Activated CD8-positive, alpha-beta T cell treated with anti-CD3 and anti-CD28 coated beads for 36 hours (primary cell): Measurements from ENCODE around the gene IL26. TPM values are rescaled to one million over a fixed set of nuclear protein-coding genes. Genes with fewer than 3 reads are reported as not detected.
"Not testable (repeated sequence)": the region's sequence is repeated elsewhere in the genome, so short reads cannot be mapped to it uniquely, and the experiment has no call there.

Source experiments
- ATAC-seq: fragments of 200-7000 bp; cut with Tn5 transposase; one replicate; pipeline ENCODE4 v1.10.0; 2021; ENCODE audit warnings: mild to moderate bottlenecking, moderate library complexity
- CTCF ChIA-PET: fragments of 350-600 bp; sonication (Branson Sonifier 250); formaldehyde crosslinking; loops from one replicate; lab custom pipeline; 2021; ENCODE audit warnings: antibody characterized with exemption; lab: Charles Lee
- POLR2A ChIA-PET: fragments of 350-600 bp; sonication (Branson Sonifier 250); formaldehyde crosslinking; loops from one replicate; lab custom pipeline; 2021; ENCODE audit warnings: antibody characterized with exemption; lab: Charles Lee
- DNase-seq: peaks from one replicate; pipeline ENCODE4 v3.0.0-alpha.2; 2020
- H3K27ac Mint-ChIP-seq: one replicate; pipeline ENCODE4 v1.8.0; 2021; ENCODE audit warnings: mild to moderate bottlenecking, mixed read lengths
- H3K27me3 Mint-ChIP-seq: one replicate; pipeline ENCODE4 v1.8.0; 2021; ENCODE audit warnings: mixed read lengths
- H3K36me3 Mint-ChIP-seq: one replicate; pipeline ENCODE4 v1.8.0; 2021; ENCODE audit warnings: low read depth, mixed read lengths
- H3K4me1 Mint-ChIP-seq: one replicate; pipeline ENCODE4 v1.8.0; 2021; ENCODE audit warnings: low read depth, mixed read lengths
- H3K4me3 Mint-ChIP-seq: one replicate; pipeline ENCODE4 v1.8.0; 2021; ENCODE audit warnings: mild to moderate bottlenecking, moderate library complexity, mixed read lengths
- H3K9me3 Mint-ChIP-seq: one replicate; pipeline ENCODE4 v1.8.0; 2021; ENCODE audit warnings: mixed read lengths
- intact Hi-C: fragments of 100-400 bp; cut with micrococcal nuclease; formaldehyde crosslinking; loops from one replicate; pipeline ENCODE4 v1.10.0; 2022
- total RNA-seq, 2 experiments: library from RNA; stranded (reverse); gene quantifications; one replicate each; pipeline ENCODE4 v1.2.3, GENCODE V29; 2021
- TF ChIP-seq, protein P1 (sequence below): fragments of 200-600 bp; IDR thresholded peaks from one replicate; pipeline ENCODE4 v1.8.0; 2022; ENCODE audit warnings: antibody characterized with exemption, mild to moderate bottlenecking

Gene IL26
- total RNA-seq, 2 experiments from 2014 or later = not detected

GRCh38 chr12:68176257-68176656 is 49.4 kb downstream of the IL26 start:
- TF ChIP-seq, protein P1, sequence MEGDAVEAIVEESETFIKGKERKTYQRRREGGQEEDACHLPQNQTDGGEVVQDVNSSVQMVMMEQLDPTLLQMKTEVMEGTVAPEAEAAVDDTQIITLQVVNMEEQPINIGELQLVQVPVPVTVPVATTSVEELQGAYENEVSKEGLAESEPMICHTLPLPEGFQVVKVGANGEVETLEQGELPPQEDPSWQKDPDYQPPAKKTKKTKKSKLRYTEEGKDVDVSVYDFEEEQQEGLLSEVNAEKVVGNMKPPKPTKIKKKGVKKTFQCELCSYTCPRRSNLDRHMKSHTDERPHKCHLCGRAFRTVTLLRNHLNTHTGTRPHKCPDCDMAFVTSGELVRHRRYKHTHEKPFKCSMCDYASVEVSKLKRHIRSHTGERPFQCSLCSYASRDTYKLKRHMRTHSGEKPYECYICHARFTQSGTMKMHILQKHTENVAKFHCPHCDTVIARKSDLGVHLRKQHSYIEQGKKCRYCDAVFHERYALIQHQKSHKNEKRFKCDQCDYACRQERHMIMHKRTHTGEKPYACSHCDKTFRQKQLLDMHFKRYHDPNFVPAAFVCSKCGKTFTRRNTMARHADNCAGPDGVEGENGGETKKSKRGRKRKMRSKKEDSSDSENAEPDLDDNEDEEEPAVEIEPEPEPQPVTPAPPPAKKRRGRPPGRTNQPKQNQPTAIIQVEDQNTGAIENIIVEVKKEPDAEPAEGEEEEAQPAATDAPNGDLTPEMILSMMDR = no peak
- intact Hi-C loops = no loop called here
- peak overlapping the region; percentile 50 for H3K4me3 Mint-ChIP-seq
- peak overlapping the region; percentile 73 for H3K27ac Mint-ChIP-seq
- no peaks in the 10 kb centered on the region for H3K27me3 Mint-ChIP-seq
- H3K4me1 Mint-ChIP-seq = peaks cover 77% of the 10 kb centered on the region
- DNase-seq (no peak), ATAC-seq (no peak)
- ChIA-PET POLR2A (interaction anchor here (1.4 kb wide), 1 partner anchor 57 kb away, joined by 5 read pairs; no protein-coding TSS in a partner anchor), CTCF (interaction anchor here (1.0 to 7.1 kb wide), 5 partner anchors 11 to 136 kb away, joined by 3 to 43 read pairs (median 4); no protein-coding TSS in a partner anchor)
- H3K36me3 Mint-ChIP-seq = peaks cover 9% of the 10 kb centered on the region
- H3K9me3 Mint-ChIP-seq = peaks cover 8% of the 10 kb centered on the region

GRCh38 chr12:68175557-68176061 is 50.0 kb downstream of the IL26 start:
- POLR2A ChIA-PET = interaction anchor here (1.4 kb wide), 1 partner anchor 56 kb away, joined by 5 read pairs; no protein-coding TSS in a partner anchor

DNA sequence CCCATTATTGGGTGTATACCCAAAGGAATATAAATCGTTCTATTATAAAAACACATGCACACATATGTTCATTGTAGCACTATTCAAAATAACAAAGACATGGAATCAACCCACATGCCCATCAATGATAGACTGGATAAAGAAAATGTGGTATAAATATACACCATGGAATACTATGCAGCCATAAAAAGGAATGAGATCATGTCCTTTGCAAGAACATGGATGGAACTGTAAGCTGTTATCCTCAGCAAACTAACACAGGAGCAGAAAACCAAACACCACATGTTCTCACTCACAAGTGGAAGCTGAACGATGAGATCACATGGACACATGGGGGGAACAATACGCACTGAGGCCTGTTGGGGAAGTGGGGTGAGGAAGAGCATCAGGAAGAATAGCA is 50.8 kb downstream of the IL26 start:
- H3K9me3 Mint-ChIP-seq, intact Hi-C loops, H3K36me3 Mint-ChIP-seq, ATAC-seq, H3K27me3 Mint-ChIP-seq, POLR2A ChIA-PET, DNase-seq: not testable (repeated sequence)
- H3K4me3 Mint-ChIP-seq = peak overlapping the region; percentile 50
- H3K27ac Mint-ChIP-seq = peak overlapping the region; percentile 73
- H3K4me1 Mint-ChIP-seq = peaks cover 65% of the 10 kb centered on the region
- CTCF ChIA-PET = interaction anchor here (1.0 to 7.1 kb wide), 3 partner anchors 17 to 134 kb away, joined by 3 to 43 read pairs (median 9); no protein-coding TSS in a partner anchor

More at GRCh38 chr12:68175557-68176061, 50.0 kb downstream of the IL26 start:
- peak overlapping the region; percentile 50 for H3K4me3 Mint-ChIP-seq
- ATAC-seq = peak; percentile 83
- peaks cover 71% of the 10 kb centered on the region for H3K4me1 Mint-ChIP-seq
- CTCF ChIA-PET = interaction anchor here (1.0 to 7.1 kb wide), 5 partner anchors 11 to 135 kb away, joined by 3 to 43 read pairs (median 4); no protein-coding TSS in a partner anchor
- H3K36me3 Mint-ChIP-seq = peaks cover 9% of the 10 kb centered on the region
- no peaks in the 10 kb centered on the region for H3K27me3 Mint-ChIP-seq
- TF ChIP-seq, protein P1 = no peak
- peak overlapping the region; percentile 73 for H3K27ac Mint-ChIP-seq
- DNase-seq = peak; percentile 83
- intact Hi-C loops = no loop called here
- H3K9me3 Mint-ChIP-seq = peaks cover 8% of the 10 kb centered on the region

GRCh38 chr12:68173792-68174191 is 51.8 kb downstream of the IL26 start:
- H3K4me1 Mint-ChIP-seq = peaks cover 67% of the 10 kb centered on the region
- no peak overlapping the region for H3K27ac Mint-ChIP-seq
- H3K4me3 Mint-ChIP-seq = no peak overlapping the region
- no peaks in the 10 kb centered on the region for H3K27me3 Mint-ChIP-seq
- ChIA-PET CTCF (interaction anchor here (0.9 to 7.1 kb wide), 4 partner anchors 16 to 133 kb away, joined by 3 to 43 read pairs (median 6); no protein-coding TSS in a partner anchor), POLR2A (interaction anchor here (0.6 kb wide), 1 partner anchor 746 kb away, joined by 4 read pairs; no protein-coding TSS in a partner anchor)
- no peak for ATAC-seq
- intact Hi-C loops = no loop called here
- no peak for DNase-seq
- H3K9me3 Mint-ChIP-seq = peaks cover 8% of the 10 kb centered on the region
- TF ChIP-seq, protein P1 = no peak
- H3K36me3 Mint-ChIP-seq = peaks cover 7% of the 10 kb centered on the region

- Mint-ChIP-seq H3K4me3 (no peak overlapping the region), H3K36me3 (peaks cover 5% of the 10 kb centered on the region), H3K27ac (no peak overlapping the region), H3K9me3 (peaks cover 8% of the 10 kb centered on the region), H3K27me3 (no peaks in the 10 kb centered on the region), H3K4me1 (peaks cover 41% of the 10 kb centered on the region)
- TF ChIP-seq, protein P1 = no peak
- ChIA-PET POLR2A (no interaction called here), CTCF (interaction anchor here (1.0 to 1.6 kb wide), 3 partner anchors 12 to 130 kb away, joined by 3 to 7 read pairs (median 5); partner anchors contain the start of gene IFNG)
- ATAC-seq = no peak
- intact Hi-C loops = no loop called here
- no peak for DNase-seq
Measured at GRCh38 chr12:68170726-68171125, 54.9 kb downstream of the IL26 start.
